Stimulated activated CD4-positive, alpha-beta T cell treated with anti-CD3 and anti-CD28 coated beads, Interleukin-15, amount 100 ng/mL, for 24 hours (primary cell): ENCODE measurements around the gene SARS1.
"Not testable (repeated sequence)": the region's sequence is repeated elsewhere in the genome, so short reads cannot be mapped to it uniquely, and the experiment has no call there.

Source experiments
- DNase-seq: peaks from one replicate; pipeline ENCODE4 v3.0.0-alpha.2; 2020

SARS1 gene

GRCh38 chr1:109193653-109194590 lies 19.8 kb upstream of the SARS1 start:
- DNase-seq, result peak; percentile 71

- peak; percentile 49 for DNase-seq
Measured at GRCh38 chr1:109197158-109198042, 16.3 kb upstream of the SARS1 start.

- DNase-seq, result no peak
Measured at GRCh38 chr1:109198043-109198695, 15.5 kb upstream of the SARS1 start.

- no peak for DNase-seq
Measured at GRCh38 chr1:109198745-109199144, 15.0 kb upstream of the SARS1 start.

- DNase-seq, result peak; percentile 18
Measured at GRCh38 chr1:109199710-109200109, 14.0 kb upstream of the SARS1 start.

GRCh38 chr1:109201123-109201703 lies 12.5 kb upstream of the SARS1 start:
- DNase-seq, result peak; percentile 84

GRCh38 chr1:109204484-109204883 lies 9.2 kb upstream of the SARS1 start:
- DNase-seq, result no peak

GRCh38 chr1:109206339-109206738 lies 7.4 kb upstream of the SARS1 start:
- DNase-seq, result no peak

GRCh38 chr1:109207467-109208103 lies 6.1 kb upstream of the SARS1 start:
- no peak for DNase-seq

- no peak for DNase-seq
Measured at GRCh38 chr1:109208394-109208793, 5.3 kb upstream of the SARS1 start.

- no peak for DNase-seq
Measured at GRCh38 chr1:109208836-109209463, 4.8 kb upstream of the SARS1 start.

GRCh38 chr1:109210058-109210457 lies 3.7 kb upstream of the SARS1 start:
- no peak for DNase-seq

- no peak for DNase-seq
Measured at GRCh38 chr1:109213345-109213823, 334 bp upstream of the SARS1 start.

GRCh38 chr1:109214695-109215623 lies 1.2 kb downstream of the SARS1 start:
- DNase-seq, result peak; percentile 63

- no peak for DNase-seq
Measured at GRCh38 chr1:109216662-109217061, 2.9 kb downstream of the SARS1 start.

GRCh38 chr1:109218516-109218915 lies 4.8 kb downstream of the SARS1 start:
- no peak for DNase-seq

- not testable (repeated sequence) for DNase-seq
Measured at GRCh38 chr1:109221201-109221600, 7.5 kb downstream of the SARS1 start.

GRCh38 chr1:109225308-109225707 lies 11.6 kb downstream of the SARS1 start:
- no peak for DNase-seq

GRCh38 chr1:109225711-109226445 lies 12.2 kb downstream of the SARS1 start:
- no peak for DNase-seq

GRCh38 chr1:109228167-109228566 lies 14.4 kb downstream of the SARS1 start:
- no peak for DNase-seq
